ENCODE data around the gene PRKG1. TPM values are rescaled to one million over a fixed set of nuclear protein-coding genes. Genes with fewer than 3 reads are reported as not detected.

PRKG1 gene
- total RNA-seq, 1 experiment from 2014 or later, result 10.4 TPM

DNA sequence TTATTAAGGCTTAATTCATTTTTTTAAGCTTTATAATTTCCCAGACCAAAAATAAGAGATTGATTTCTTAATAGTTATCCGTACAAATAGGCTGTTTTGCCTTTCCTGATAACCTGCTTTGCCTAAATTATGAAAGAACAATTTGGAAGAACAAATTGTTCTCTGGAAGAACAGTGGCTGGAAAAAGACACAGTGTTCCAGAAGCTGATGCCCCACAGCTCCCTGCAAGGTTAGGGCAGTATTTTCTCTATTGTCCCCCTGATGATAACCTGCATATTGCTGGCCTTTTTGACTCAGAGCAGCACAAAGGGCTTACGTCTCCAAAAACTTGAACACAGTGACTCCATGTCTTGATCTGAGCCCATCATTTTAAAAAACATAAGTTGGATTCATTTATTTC, 473.7 kb downstream of the PRKG1 start:
- H4K20me1 ChIP-seq (ENCODE audit: control insufficient read depth, insufficient read depth, insufficient read length), result no peaks in the 10 kb centered on the region
- no peak overlapping the region for H2BK120ac ChIP-seq (ENCODE audit: low read depth, low read length, poor library complexity, severe bottlenecking)

More for the DNA sequence above, 473.7 kb downstream of the PRKG1 start:
- no peak for DNase-seq
- H3K79me2 ChIP-seq (ENCODE audit: insufficient read depth, low read length), result no peaks in the 10 kb centered on the region
- no peak for TF ChIP-seq CTCF (conservative IDR thresholded peaks at IDR 0.05)
- H3K4me1 ChIP-seq (ENCODE audit: insufficient read depth, low read length), result no peaks in the 10 kb centered on the region
- no peak overlapping the region for H3K4me2 ChIP-seq (ENCODE audit: insufficient read depth, insufficient read length, low read length)
- H3K4me3 Mint-ChIP-seq, result no peak overlapping the region
- no peak overlapping the region for H2BK12ac ChIP-seq (ENCODE audit: insufficient read length, low read depth, low read length)
- no peak overlapping the region for H3K56ac ChIP-seq (ENCODE audit: insufficient read length, low read depth, low read length)
- no peak overlapping the region for H2BK20ac ChIP-seq (ENCODE audit: low read depth, low read length, poor library complexity, severe bottlenecking)
- H3K9me3 Mint-ChIP-seq, result no peaks in the 10 kb centered on the region
- H3K27ac Mint-ChIP-seq, result no peak overlapping the region
- H3K9me3 ChIP-seq (ENCODE audit: control insufficient read depth, low read depth, low read length), result no peaks in the 10 kb centered on the region
- WGBS (ENCODE audit: extremely low coverage, insufficient read length, low lambda C conversion rate), result no CpG with 5 or more reads among the region's 2 CpGs
- H4K5ac ChIP-seq (ENCODE audit: insufficient read length, low read depth, low read length), result no peak overlapping the region
- no peak overlapping the region for H3K4ac ChIP-seq (ENCODE audit: low read depth, low read length)
- H3K23ac ChIP-seq (ENCODE audit: insufficient read length, low read depth, low read length), result no peak overlapping the region
- no peak overlapping the region for H2AK5ac ChIP-seq (ENCODE audit: insufficient read length, low read length)
- no peak overlapping the region for H2BK15ac ChIP-seq (ENCODE audit: low read depth, low read length)
- H3K18ac ChIP-seq (ENCODE audit: insufficient read length, low read depth, low read length), result no peak overlapping the region
- no peaks in the 10 kb centered on the region for H3K79me1 ChIP-seq (ENCODE audit: insufficient read depth, low read depth, low read length, poor library complexity, severe bottlenecking)
- no peak overlapping the region for H3K9ac ChIP-seq (ENCODE audit: extremely low read depth, insufficient read length, low read length)
- no peaks in the 10 kb centered on the region for H3K4me1 Mint-ChIP-seq
- H3K27ac ChIP-seq (ENCODE audit: insufficient read length, low read depth, low read length), result no peak overlapping the region
- H3T11ph ChIP-seq (ENCODE audit: low read length), result no peak overlapping the region
- H2BK5ac ChIP-seq (ENCODE audit: insufficient read length, low read length), result no peak overlapping the region
- H3K23me2 ChIP-seq (ENCODE audit: insufficient read length, low read depth, low read length, poor library complexity, severe bottlenecking), result no peaks in the 10 kb centered on the region
- H2AFZ ChIP-seq (ENCODE audit: low read length), result no peak overlapping the region
- no peaks in the 10 kb centered on the region for H3K27me3 ChIP-seq (ENCODE audit: insufficient read depth, low read length)
- no peaks in the 10 kb centered on the region for H3K36me3 Mint-ChIP-seq (ENCODE audit: insufficient read depth in 1 of 3, low read depth in 3 of 3)
- no peak overlapping the region for H3K14ac ChIP-seq (ENCODE audit: insufficient read depth, low read length)
- H4K8ac ChIP-seq (replicated peaks; ENCODE audit: insufficient read length, low read depth, low read length), result no peak overlapping the region
- H4K91ac ChIP-seq (ENCODE audit: insufficient read length, low read depth, low read length), result no peak overlapping the region
- no peaks in the 10 kb centered on the region; the same call in 1 of the 2 replicates for H3K27me3 Mint-ChIP-seq (ENCODE audit: low read depth)

All from H9 (cell line).